Measurements from ENCODE around the gene NACA. TPM values are rescaled to one million over a fixed set of nuclear protein-coding genes. Genes with fewer than 3 reads are reported as not detected.

Gene NACA
- total and polyA plus RNA-seq, 2 of the 13 experiments (the other 11 are each of a cell fraction or from before 2014, with no cell fraction given) = 799 to 1,700 TPM

DNA sequence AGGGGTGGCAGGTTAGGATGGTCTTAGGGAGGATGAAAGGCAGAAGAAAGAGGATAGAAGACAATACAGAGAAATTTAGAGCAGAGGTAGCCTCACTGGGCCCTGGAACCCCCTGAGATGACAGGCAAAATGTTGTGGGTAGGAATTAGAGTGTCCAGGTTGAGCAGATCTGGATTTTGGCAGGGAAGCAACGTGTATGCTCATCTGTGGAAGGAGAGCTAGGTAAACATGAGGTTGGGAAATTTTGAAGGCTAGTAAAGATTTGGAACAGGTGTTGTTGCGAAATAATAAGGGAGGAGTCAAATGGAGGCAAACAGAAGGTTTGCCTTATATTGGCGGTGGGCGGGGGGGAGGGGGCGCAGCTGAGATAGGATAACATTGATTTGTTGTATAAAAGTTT, 43.3 kb upstream of the NACA start (continued):
- TF ChIP-seq ZNF281 (CRISPR knock-in tag; IDR thresholded peaks at IDR 0.05; ENCODE audit: borderline replicate concordance) (no peak), SAFB2 (CRISPR knock-in tag; IDR thresholded peaks at IDR 0.05; ENCODE audit: borderline replicate concordance, low read depth) (no peak), ZNF678 (CRISPR knock-in tag; IDR thresholded peaks at IDR 0.05) (no peak), NR1H2 (CRISPR knock-in tag; IDR thresholded peaks at IDR 0.05; ENCODE audit: borderline replicate concordance, low read depth) (no peak), NRL (CRISPR knock-in tag; IDR thresholded peaks at IDR 0.05; ENCODE audit: borderline replicate concordance) (no peak), MIXL1 (CRISPR knock-in tag; IDR thresholded peaks at IDR 0.05) (no peak), ZNF33A (CRISPR knock-in tag; IDR thresholded peaks at IDR 0.05; ENCODE audit: borderline replicate concordance) (no peak), ZNF850 (CRISPR knock-in tag; conservative IDR thresholded peaks at IDR 0.05) (no peak), GATAD2A (CRISPR knock-in tag; IDR thresholded peaks at IDR 0.05) (0 out of 2 replicates have a peak, but pooled peaks have one; percentile 37), ZSCAN30 (CRISPR knock-in tag; IDR thresholded peaks at IDR 0.05) (no peak), DMTF1 (CRISPR knock-in tag; IDR thresholded peaks at IDR 0.05) (no peak), ZNF451 (CRISPR knock-in tag; IDR thresholded peaks at IDR 0.05) (no peak), EP300 (IDR thresholded peaks at IDR 0.05; ENCODE audit: low read depth in 2 of 2, low read length in 2 of 2) (0 out of 4 replicates have a peak, but pooled peaks of 1 of the 2 experiments have one; percentile 35), EP300 (CRISPR knock-in tag; IDR thresholded peaks at IDR 0.05; ENCODE audit: borderline replicate concordance) (no peak)
- TF ChIP-seq, protein P1, sequence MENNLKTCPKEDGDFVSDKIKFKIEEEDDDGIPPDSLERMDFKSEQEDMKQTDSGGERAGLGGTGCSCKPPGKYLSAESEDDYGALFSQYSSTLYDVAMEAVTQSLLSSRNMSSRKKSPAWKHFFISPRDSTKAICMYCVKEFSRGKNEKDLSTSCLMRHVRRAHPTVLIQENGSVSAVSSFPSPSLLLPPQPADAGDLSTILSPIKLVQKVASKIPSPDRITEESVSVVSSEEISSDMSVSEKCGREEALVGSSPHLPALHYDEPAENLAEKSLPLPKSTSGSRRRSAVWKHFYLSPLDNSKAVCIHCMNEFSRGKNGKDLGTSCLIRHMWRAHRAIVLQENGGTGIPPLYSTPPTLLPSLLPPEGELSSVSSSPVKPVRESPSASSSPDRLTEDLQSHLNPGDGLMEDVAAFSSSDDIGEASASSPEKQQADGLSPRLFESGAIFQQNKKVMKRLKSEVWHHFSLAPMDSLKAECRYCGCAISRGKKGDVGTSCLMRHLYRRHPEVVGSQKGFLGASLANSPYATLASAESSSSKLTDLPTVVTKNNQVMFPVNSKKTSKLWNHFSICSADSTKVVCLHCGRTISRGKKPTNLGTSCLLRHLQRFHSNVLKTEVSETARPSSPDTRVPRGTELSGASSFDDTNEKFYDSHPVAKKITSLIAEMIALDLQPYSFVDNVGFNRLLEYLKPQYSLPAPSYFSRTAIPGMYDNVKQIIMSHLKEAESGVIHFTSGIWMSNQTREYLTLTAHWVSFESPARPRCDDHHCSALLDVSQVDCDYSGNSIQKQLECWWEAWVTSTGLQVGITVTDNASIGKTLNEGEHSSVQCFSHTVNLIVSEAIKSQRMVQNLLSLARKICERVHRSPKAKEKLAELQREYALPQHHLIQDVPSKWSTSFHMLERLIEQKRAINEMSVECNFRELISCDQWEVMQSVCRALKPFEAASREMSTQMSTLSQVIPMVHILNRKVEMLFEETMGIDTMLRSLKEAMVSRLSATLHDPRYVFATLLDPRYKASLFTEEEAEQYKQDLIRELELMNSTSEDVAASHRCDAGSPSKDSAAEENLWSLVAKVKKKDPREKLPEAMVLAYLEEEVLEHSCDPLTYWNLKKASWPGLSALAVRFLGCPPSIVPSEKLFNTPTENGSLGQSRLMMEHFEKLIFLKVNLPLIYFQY (CRISPR knock-in tag; IDR thresholded peaks at IDR 0.05; ENCODE audit: borderline replicate concordance) = no peak
- TF ChIP-seq, protein P2, sequence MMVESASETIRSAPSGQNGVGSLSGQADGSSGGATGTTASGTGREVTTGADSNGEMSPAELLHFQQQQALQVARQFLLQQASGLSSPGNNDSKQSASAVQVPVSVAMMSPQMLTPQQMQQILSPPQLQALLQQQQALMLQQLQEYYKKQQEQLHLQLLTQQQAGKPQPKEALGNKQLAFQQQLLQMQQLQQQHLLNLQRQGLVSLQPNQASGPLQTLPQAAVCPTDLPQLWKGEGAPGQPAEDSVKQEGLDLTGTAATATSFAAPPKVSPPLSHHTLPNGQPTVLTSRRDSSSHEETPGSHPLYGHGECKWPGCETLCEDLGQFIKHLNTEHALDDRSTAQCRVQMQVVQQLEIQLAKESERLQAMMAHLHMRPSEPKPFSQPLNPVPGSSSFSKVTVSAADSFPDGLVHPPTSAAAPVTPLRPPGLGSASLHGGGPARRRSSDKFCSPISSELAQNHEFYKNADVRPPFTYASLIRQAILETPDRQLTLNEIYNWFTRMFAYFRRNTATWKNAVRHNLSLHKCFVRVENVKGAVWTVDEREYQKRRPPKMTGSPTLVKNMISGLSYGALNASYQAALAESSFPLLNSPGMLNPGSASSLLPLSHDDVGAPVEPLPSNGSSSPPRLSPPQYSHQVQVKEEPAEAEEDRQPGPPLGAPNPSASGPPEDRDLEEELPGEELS (CRISPR knock-in tag; IDR thresholded peaks at IDR 0.05) = no peak
- TF ChIP-seq, protein P3, sequence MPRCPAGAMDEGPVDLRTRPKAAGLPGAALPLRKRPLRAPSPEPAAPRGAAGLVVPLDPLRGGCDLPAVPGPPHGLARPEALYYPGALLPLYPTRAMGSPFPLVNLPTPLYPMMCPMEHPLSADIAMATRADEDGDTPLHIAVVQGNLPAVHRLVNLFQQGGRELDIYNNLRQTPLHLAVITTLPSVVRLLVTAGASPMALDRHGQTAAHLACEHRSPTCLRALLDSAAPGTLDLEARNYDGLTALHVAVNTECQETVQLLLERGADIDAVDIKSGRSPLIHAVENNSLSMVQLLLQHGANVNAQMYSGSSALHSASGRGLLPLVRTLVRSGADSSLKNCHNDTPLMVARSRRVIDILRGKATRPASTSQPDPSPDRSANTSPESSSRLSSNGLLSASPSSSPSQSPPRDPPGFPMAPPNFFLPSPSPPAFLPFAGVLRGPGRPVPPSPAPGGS (CRISPR knock-in tag; IDR thresholded peaks at IDR 0.05) = no peak
